Inflammatory macrophage (primary cell): ENCODE measurements around the gene RIN1.
A peak's percentile ranks its signal among the peaks of the same experiment; 100 is the strongest.

ENCODE experiments used
- DNase-seq, 2 donors: peaks; one replicate each; pipeline ENCODE4 v3.0.0-alpha.2; 2020 to 2022

The RIN1 gene

DNA sequence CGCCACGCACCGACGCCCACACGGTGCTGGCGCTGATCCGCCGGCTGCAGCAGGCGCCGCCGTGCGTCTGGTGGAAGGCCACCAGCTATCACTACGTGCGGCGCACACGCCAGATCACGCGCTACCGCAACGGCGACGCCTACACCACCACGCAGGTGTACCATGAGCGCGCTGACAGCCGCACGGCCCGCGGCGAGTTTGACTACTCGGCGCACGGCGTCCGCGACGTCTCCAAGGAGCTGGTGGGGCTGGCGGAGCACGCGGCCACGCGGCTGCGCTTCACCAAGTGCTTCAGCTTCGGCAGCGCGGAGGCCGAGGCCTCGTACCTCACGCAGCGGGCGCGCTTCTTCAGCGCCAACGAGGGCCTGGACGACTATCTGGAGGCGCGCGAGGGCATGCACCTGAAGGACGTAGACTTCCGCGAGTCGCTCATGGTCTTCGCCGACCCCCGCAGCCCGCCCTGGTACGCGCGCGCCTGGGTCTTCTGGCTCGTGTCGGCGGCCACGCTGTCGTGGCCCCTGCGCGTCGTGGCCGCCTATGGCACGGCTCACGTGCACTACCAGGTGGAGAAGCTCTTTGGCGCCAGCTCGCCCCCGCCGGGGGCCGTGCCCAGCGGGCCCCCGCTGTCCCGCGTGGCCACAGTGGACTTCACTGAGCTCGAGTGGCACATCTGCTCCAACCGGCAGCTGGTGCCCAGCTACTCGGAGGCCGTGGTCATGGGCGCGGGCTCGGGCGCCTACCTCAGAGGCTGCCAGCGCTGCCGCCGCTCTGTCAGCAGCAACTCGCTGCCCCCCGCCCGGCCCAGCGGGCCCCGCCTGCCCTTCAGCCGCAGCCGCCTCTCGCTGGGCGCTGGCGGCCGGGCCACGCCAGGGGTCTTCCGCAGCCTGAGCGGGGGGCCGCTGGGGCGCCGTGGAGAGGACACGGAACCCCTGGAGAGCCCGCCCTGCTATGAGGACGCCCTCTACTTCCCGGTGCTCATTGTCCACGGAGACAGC, 41.3 kb downstream of the RIN1 start:
- no peak for DNase-seq

- DNase-seq = no peak
Observed at GRCh38 chr11:66293777-66294625, 42.2 kb downstream of the RIN1 start.

- DNase-seq = no peak
Observed at GRCh38 chr11:66293352-66293751, 42.9 kb downstream of the RIN1 start.

- DNase-seq = no peak
Observed at GRCh38 chr11:66292543-66293332, 43.5 kb downstream of the RIN1 start.

DNA sequence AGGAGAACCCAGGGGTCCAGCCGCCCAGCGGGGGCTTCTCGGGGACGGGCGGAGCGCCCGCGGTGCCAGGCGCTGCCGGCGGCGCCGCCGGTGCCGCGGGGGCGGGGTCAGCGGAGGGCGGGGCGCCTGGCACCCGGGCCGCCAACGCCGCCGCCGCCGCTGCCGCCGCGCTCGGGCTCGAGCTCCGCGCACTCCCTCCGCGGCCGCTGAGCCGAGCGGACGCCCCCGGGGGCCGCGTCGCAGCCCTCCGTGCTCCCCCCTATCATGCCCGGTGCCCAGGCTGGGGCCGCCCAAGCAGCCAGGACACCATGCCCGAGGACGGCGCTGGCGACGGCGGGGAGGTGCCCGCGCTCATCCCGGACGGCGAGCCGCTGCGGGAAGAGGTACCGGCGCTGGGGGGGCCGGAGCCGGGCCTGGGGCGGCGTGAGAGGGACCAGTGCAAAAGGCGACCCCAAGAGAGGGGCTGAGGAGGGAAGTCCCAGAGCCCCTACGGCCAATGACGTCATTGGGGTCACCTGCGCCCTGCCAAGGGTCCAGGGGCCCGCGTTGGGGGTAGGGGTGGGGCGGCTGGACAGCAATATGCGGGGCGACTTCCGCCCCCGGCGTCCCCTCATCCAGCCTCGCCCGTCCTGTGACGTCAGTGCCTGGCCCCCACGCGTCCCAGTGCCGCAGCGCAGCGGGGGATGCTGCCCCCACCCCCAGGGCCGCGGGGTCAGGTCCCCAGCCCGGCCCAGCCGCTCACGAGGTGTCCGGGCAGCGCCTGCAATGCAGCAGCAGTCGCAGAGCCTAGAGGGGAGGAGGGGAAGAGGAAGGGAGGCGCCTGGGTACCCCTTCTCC, 44.3 kb downstream of the RIN1 start, which contains the start of gene TMEM151A:
Gene TMEM151A, plus strand, starts transcription at position 189 of the 837 bp plus-strand sequence. Its CDS starts 120 bp downstream, at position 309.
- peak in 1 of 2 donors; percentile 34 for DNase-seq

DNA sequence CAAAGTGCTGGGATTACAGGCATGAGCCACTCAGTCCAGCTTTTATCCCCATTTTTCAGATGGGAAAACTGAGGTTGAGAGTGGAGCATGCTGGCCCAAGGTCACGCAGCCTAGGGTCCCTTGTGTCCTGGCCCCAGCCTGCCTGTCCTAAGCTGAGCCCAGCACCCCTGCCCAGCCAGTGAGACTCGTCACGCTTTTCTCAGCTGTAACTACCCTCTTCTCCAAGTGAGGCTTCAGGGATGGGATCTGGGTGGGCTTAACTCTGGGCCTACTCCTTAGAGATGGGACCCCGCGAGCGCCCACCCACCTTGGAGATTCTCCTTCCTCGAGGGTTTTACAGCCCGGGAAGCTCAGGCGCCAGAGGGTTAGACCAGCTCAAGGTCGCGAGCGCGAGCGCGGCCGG, 44.9 kb downstream of the RIN1 start:
- DNase-seq = no peak

DNA sequence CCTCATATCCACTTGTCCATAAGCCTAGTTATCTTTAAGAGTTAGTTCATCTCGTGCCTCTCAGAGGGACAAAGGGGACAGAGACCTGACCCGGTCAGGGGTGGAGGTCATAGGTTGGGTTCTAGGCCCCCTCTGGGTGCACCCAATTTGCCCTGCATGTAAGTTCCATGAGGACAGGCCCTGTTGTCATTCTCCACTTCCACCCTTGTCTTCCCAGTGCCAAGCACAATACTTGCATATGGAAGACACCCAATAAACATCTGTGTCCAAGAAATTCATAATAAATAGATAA, 46.0 kb downstream of the RIN1 start:
- DNase-seq = no peak

DNA sequence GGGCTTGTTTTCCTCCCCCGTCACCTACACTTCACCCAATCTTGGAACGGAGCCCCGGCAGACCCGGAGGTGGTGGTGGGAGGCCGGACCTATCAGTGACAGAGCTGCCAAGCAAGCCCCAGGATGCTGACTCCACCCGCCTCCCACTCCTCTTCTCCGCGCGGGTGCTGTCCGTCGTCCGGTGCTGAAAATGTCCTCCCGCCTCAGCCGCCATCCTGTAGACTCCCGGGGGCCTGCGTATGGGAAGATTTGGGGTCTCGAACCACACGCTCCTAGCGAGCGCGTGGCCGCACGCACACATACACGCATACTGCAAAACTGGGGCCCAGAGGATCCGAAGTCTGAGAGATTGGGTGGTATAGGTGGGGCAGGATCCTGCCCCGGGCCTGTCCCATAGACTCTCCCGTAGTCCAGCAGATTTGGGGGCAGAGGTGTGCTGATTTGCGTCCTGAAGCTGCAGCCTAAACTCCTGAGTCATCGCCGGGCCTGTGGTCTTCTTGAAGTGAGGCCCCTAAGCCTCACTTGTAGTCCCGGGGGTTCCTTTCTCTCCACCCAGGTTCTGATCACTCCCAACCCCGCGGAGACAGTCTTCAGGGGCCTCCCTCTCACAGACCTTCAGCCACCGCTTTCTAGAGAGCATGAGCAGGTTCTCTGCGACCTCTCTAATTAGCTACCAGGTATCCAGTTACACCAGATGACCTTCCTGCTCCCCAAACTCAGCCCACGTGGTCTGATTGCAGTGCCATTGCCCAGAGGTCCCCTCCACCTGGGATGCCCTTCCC, 46.5 kb downstream of the RIN1 start:
- peak; percentile 65 to 87 for DNase-seq

- peak; percentile 99 for DNase-seq
Observed at GRCh38 chr11:66288671-66289547, 47.3 kb downstream of the RIN1 start, which contains the start of gene YIF1A. Gene YIF1A, minus strand, starts transcription at chr11:66289143. Its CDS starts 158 bp downstream, at chr11:66288985.

DNA sequence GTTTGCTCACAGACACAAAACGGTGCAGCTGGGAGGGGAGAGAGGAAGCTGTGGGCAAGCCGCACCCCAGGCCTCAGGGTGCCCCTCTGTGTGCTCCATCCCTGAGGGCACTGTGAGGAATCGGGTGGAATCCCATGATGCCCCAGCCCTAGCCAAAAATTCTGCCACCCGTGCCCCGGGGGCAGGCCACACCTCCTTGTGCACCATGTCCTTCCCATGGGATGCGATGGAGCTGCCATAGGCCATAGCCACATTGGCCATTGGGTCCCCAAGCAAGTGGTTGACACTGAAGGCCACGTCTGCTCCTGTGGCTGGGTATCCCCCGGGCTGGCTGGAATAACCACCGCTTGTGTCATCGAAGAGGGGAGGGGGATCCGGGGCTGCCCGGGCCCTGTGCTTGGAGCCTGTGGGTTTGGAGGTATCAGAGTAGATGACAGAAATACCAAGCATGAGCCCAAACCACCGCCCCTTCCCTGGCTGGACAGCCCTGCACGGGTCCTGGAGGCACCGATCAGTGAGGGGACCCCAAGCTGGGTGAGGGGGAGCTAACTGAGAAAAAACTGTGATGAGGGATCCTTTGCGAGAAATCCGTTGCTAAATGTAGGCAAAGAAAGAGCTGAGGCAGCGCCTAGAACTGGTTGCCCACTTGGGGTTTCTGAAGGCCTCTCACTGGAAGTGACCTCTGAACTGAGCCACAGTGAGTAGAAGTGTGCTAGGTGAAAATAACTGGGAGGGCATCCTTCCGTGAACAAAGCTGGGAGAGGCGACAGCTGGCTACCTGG, 48.2 kb downstream of the RIN1 start:
- no peak for DNase-seq

DNA sequence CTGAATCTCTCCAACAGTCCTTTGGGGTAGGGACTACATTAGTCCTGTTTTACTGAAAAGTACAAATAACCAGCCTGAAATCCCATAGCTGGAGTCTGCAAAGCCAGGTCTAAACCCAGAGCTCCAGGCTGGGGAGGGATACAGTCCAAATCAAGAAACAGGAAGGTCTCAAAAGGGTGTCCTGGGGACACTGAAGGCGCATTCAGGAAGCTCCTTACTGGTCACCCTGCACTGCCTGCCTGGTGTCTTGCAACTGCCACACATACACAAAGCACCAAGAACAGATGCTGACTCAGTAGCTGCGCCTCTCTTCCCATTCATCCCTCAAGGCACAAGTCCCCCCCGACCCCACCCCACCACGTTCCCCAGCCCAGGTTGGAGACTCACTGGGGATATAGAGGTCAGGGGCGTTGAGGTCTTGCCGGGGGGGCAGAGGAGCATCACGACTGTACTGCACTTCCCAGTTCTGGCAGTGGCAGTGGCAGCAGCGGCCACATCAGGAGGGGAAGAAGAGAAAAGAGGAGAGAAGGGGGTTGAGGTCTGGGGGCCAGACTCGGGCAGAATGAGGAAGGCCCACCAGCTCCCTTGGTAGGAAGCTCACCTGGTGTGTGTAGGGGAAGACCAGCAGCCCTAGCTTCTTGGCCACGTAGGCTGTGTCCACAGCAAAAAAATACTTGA, 48.9 kb downstream of the RIN1 start:
- peak; percentile 47 to 65 for DNase-seq

- DNase-seq = no peak
Observed at GRCh38 chr11:66286699-66287098, 49.5 kb downstream of the RIN1 start.

DNA sequence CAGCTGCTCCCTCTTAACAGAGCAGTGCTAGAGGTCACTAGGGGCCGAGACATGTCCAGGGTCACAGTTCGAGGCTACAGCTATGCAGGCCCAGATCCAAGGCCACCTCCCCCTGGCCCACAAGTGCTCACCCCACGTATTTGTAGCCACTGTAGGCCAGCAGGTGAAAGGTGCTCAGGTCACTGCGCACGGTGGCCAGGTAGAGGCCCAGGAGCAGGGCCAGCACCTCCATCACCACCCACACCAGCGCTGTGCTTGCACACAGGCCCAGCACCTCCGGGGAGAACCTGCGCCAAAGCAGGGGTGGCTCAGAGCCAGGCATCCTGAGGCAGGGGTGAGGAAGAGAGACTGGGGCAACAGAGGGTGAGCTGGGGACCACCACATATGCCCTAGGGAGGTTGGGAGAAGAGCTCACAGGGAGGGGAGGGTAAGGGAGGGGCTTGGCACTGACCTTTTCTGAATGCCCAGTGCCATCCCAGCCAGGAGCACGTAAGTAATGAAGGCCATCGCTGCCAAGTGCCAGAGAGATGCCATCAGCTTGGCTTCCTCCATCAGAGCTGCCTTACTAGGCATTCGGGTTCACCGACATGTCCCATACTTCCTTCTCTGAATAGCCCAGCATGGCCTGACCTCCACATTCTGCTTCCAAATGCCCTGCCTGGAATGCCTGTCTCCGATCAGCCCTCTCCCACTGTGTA, 50.8 kb downstream of the RIN1 start:
- DNase-seq = no peak

GRCh38 chr11:66284526-66285078, 51.6 kb downstream of the RIN1 start:
- DNase-seq = no peak

DNA sequence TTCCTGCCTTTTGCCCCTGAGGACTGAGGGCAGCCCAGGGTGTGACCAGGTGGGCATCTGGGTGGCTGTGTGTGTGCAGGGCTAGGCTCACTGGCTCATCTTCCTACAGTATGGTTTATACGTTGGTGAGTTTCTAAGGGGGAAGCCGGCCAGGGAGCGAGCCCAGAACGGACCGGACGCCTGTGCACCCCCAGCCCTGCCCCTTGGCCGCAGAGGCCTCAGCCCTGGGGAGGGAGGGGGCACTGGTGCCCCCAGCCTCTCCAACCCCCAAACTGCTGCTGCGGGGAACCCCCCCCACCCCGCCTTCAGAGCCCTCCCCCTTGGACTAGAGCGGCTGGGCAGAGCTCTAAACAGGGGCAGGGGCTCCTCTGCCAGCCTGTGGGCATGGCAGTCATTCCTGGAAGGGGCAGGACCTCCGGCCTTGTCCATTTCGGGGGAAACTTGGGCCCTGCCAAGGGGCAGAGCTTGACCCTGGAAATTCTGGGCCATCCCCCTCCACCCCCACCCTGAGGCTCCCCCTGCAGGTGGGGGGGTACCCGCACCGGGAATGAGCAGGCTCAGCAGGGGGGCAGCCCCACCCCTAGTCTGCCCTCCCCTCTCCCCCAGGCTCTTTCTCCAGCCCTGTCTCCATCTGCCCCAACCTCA, 52.7 kb downstream of the RIN1 start:
- no peak for DNase-seq
